A673 (cell line): ENCODE data around the gene MAN1C1. TPM values are rescaled to one million over a fixed set of nuclear protein-coding genes. Genes with fewer than 3 reads are reported as not detected.

Experiments
- BruUV-seq: library from RNA; stranded (reverse); fragments of 400-500 nt; replicated peaks from 2 replicates; lab custom pipeline; 2021; lab: Mats Ljungman, UMichigan
- CTCF ChIA-PET: fragments of 300-600 bp; sonication (Branson Sonifier 250); formaldehyde crosslinking; loops from one replicate; lab custom pipeline; 2022; ENCODE audit warnings: antibody characterized with exemption; lab: Charles Lee
- POLR2A ChIA-PET: fragments of 300-600 bp; sonication (Branson Sonifier 250); formaldehyde crosslinking; loops from one replicate; lab custom pipeline; 2022; ENCODE audit warnings: antibody characterized with exemption; ENCODE audit not compliant: low non-redundant PET; lab: Charles Lee
- DNase-seq: peaks from one replicate; pipeline ENCODE4 v3.0.0-alpha.2; 2015; ENCODE audit warnings: low spot score
- H3K27ac ChIP-seq: fragments of 200-600 bp; sonication (generic); 2 replicates; pipeline ENCODE4 v1.5.1; 2016; ENCODE audit warnings: mixed run types, low read depth, mild to moderate bottlenecking, mixed read lengths, antibody characterized with exemption, low read length; ENCODE audit not compliant: poor library complexity, severe bottlenecking
- H3K27me3 ChIP-seq: fragments of 200-600 bp; sonication (generic); replicated peaks from 2 replicates; pipeline ENCODE4 v1.6.1; 2017; ENCODE audit warnings: mixed run types, low read depth, mild to moderate bottlenecking, mixed read lengths, antibody characterized with exemption, low read length; ENCODE audit not compliant: insufficient read depth, poor library complexity
- H3K36me3 ChIP-seq: fragments of 200-600 bp; sonication (generic); 2 replicates; pipeline ENCODE4 v1.6.1; 2016; ENCODE audit warnings: mixed run types, mild to moderate bottlenecking, mixed read lengths, antibody characterized with exemption, low read length; ENCODE audit not compliant: insufficient read depth, poor library complexity, severe bottlenecking
- H3K4me1 ChIP-seq: fragments of 200-600 bp; sonication (generic); 2 replicates; pipeline ENCODE4 v1.6.1; 2017; ENCODE audit warnings: mixed run types, mild to moderate bottlenecking, mixed read lengths, antibody characterized with exemption, low read length; ENCODE audit not compliant: insufficient read depth, poor library complexity, severe bottlenecking
- H3K4me3 ChIP-seq: fragments of 200-600 bp; sonication (generic); 2 replicates; pipeline ENCODE4 v1.5.1; 2016; ENCODE audit warnings: low read depth, mixed run types, mild to moderate bottlenecking, mixed read lengths, low read length; ENCODE audit not compliant: poor library complexity, severe bottlenecking
- H3K9me3 ChIP-seq: fragments of 200-600 bp; sonication (generic); 2 replicates; pipeline ENCODE4 v1.6.1; 2016; ENCODE audit warnings: mixed run types, low read depth, mild to moderate bottlenecking, mixed read lengths, antibody characterized with exemption, low read length; ENCODE audit not compliant: poor library complexity, severe bottlenecking
- EZH2 ChIP-seq: fragments of 200-600 bp; sonication (generic); IDR thresholded peaks from 2 replicates; pipeline ENCODE4 v1.6.1; 2017; ENCODE audit warnings: borderline replicate concordance, low read depth, mild to moderate bottlenecking, mixed read lengths, antibody characterized with exemption, low read length; ENCODE audit not compliant: poor library complexity, severe bottlenecking
- intact Hi-C: fragments of 100-400 bp; cut with micrococcal nuclease; formaldehyde crosslinking; loops from one replicate; pipeline ENCODE4 v1.10.0; 2022; ENCODE audit not compliant: unreplicated experiment
- total RNA-seq: library from RNA; stranded (reverse); gene quantifications from 2 replicates; pipeline ENCODE4 v1.2.3, GENCODE V29; 2021
- TF ChIP-seq, protein P1 (sequence below): fragments of 300-800, 200-600 bp; sonication (generic); conservative IDR thresholded peaks from 2 replicates; pipeline ENCODE4 v1.5.1; 2017; ENCODE audit warnings: low read depth, mild to moderate bottlenecking, antibody characterized with exemption, low read length, moderate library complexity, mixed read lengths

MAN1C1 gene
- total RNA-seq, 1 experiment from 2014 or later, result 0.21 TPM

DNA sequence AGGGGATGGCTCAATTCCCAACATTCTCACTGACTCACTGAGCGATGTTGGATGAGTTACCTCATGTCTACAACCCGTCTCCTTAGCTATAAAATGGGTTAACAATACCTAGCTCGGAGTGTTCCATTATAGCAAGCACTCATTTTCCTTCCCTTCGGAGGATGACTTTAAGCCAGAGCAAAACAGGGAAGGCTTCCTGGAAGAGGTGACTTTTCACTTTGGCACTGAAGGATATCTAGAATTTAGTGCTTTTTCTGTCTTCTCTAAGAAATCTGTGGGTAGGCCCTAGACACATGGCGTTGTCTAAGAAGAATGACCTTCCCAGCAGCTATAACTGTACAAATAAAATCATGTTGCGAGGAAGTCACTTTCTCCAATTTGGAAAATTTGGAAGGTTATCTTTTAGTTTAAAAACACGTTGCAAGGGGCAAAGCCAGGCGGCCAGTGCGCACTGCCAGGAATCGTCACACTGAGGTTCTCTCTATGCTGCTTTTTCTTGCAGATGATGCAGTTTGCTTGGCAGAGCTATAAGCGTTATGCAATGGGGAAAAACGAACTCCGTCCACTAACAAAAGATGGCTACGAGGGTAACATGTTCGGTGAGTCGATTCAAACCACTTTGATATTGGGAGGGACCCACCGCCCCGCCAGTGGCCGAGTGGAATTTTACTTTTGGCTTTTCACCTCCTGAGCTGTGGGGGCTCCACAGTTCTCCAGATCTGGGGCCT lies 69.5 kb downstream of the MAN1C1 start:
- BruUV-seq, result no TSS peak
- intact Hi-C loops, result no loop called here
- H3K4me3 ChIP-seq, result no peak overlapping the region
- H3K9me3 ChIP-seq, result no peaks in the 10 kb centered on the region
- ChIA-PET CTCF (no interaction called here), POLR2A (no interaction called here)
- peaks cover 6% of the 10 kb centered on the region for H3K27me3 ChIP-seq
- H3K27ac ChIP-seq, result no peak overlapping the region
- H3K4me1 ChIP-seq, result peaks cover 17% of the 10 kb centered on the region
- H3K36me3 ChIP-seq, result no peaks in the 10 kb centered on the region
- DNase-seq, result no peak
- TF ChIP-seq EZH2, result no peak
- TF ChIP-seq, protein P1, sequence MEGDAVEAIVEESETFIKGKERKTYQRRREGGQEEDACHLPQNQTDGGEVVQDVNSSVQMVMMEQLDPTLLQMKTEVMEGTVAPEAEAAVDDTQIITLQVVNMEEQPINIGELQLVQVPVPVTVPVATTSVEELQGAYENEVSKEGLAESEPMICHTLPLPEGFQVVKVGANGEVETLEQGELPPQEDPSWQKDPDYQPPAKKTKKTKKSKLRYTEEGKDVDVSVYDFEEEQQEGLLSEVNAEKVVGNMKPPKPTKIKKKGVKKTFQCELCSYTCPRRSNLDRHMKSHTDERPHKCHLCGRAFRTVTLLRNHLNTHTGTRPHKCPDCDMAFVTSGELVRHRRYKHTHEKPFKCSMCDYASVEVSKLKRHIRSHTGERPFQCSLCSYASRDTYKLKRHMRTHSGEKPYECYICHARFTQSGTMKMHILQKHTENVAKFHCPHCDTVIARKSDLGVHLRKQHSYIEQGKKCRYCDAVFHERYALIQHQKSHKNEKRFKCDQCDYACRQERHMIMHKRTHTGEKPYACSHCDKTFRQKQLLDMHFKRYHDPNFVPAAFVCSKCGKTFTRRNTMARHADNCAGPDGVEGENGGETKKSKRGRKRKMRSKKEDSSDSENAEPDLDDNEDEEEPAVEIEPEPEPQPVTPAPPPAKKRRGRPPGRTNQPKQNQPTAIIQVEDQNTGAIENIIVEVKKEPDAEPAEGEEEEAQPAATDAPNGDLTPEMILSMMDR, result no peak

DNA sequence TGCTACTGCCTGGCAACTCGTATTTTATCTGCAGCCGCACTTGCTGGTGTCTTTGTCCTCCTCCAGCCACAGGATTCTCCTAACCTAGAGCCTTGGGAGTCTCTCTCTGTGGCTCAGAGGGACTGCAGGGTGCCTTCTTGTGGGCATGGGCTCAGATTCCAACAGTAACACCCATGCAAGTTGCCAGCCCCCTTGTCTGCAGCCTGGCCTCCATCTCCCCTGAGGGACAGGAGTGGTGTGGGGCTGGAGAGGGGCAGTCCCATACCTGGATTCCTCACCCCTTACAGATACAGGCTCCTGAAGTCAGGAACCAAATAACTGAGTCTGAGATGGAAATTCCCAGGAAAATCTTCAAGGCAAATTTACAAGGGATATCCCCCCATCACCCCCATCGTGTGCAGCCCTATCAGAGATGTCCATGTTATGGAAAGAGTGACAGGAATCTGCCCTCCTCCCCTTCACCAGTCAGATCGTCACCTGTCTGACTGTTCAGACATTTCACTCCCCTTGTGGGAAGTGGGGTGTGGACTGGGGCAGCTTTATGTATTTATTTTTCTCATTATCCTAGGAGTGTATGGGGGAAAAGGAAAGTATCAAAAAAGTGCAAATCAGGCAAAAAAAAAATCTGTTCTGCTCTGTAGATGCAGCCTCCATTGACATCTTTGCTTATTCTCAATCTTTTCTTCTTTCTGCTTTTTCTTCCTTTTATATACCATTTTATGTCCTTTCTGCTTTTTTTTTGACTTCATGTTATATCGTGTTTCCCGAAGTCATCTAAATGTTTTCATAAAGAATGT lies 70.8 kb downstream of the MAN1C1 start:
- H3K4me1 ChIP-seq, result peaks cover 17% of the 10 kb centered on the region
- BruUV-seq, result no TSS peak
- H3K36me3 ChIP-seq, result no peaks in the 10 kb centered on the region
- TF ChIP-seq, protein P1, result no peak
- no peak for TF ChIP-seq EZH2
- ChIA-PET POLR2A (no interaction called here), CTCF (no interaction called here)
- DNase-seq, result no peak
- intact Hi-C loops, result no loop called here
- no peak overlapping the region for H3K27ac ChIP-seq
- no peak overlapping the region for H3K4me3 ChIP-seq
- no peaks in the 10 kb centered on the region for H3K9me3 ChIP-seq
- no peaks in the 10 kb centered on the region for H3K27me3 ChIP-seq

DNA sequence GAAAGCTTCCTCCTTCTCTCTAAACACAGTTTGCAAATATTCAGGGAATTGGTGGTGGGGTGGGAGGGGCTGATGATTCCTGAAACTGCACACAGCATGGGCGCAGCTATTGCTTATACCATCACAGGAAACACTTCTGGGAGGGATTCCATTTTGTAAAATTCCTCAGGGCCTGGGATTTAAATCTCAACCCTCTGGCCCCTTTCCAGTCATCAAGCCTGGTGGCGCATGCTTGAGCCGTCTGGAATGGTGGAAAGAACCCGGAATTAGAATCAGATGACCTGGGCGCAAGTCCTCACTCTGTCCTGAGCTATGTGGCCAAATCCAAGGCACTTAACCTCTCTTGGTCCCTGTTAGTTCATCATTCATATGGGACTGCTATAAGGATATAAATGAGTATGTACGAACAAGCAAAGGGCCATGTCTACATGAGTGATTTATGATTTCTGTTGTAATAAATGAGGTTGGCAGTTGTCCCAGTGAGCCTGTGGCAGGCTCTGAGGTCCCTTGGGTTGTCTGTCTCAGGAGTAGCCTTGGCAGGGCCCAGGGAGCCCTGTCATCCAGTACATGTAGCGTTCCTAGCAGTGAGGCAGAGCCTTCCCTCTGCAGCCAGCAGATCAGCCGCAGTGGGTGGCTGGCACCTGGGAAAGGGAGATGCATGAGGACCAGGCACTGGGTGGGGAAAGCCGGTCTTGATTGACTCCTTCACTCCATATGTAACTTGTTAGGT lies 72.0 kb downstream of the MAN1C1 start:
- no TSS peak for BruUV-seq
- no peak overlapping the region for H3K27ac ChIP-seq
- H3K27me3 ChIP-seq, result no peaks in the 10 kb centered on the region
- intact Hi-C loops, result no loop called here
- DNase-seq, result peak; percentile 80
- no peaks in the 10 kb centered on the region for H3K36me3 ChIP-seq
- no peaks in the 10 kb centered on the region for H3K9me3 ChIP-seq
- POLR2A ChIA-PET, result no interaction called here
- no peak overlapping the region for H3K4me3 ChIP-seq
- TF ChIP-seq, protein P1, result no peak
- no peak for TF ChIP-seq EZH2
- CTCF ChIA-PET, result no interaction called here
- H3K4me1 ChIP-seq, result peaks cover 17% of the 10 kb centered on the region
